H7 (cell line): ENCODE results near the gene DCAF7. TPM values are rescaled to one million over a fixed set of nuclear protein-coding genes. Genes with fewer than 3 reads are reported as not detected.
A peak's percentile ranks its signal among the peaks of the same experiment; 100 is the strongest.

Source experiments
- DNase-seq: peaks from one replicate; pipeline ENCODE4 v3.0.0; 2012
- H3K27me3 ChIP-seq: 2 replicates; pipeline ENCODE4 v1.6.0; 2011; ENCODE audit warnings: mild to moderate bottlenecking, low read length; ENCODE audit not compliant: control insufficient read depth, insufficient read depth
- H3K36me3 ChIP-seq: replicated peaks from 2 replicates; pipeline ENCODE4 v1.5.1; 2011; ENCODE audit warnings: low read length; ENCODE audit not compliant: control insufficient read depth, insufficient read depth
- H3K4me3 ChIP-seq: 2 replicates; pipeline ENCODE4 v1.5.1; 2011; ENCODE audit warnings: low read depth, mild to moderate bottlenecking, control low read depth, low read length, moderate library complexity; ENCODE audit not compliant: insufficient read depth
- total RNA-seq: library from RNA; depleted of rRNA; stranded (reverse); fragments of >200 nt; shearing (Covaris generic); gene quantifications from 2 replicates; pipeline ENCODE4 v1.2.3, GENCODE V29; 2014

The DCAF7 gene
- total RNA-seq, 1 experiment from 2014 or later: 60.8 TPM

- H3K27me3 ChIP-seq: no peaks in the 10 kb centered on the region
- DNase-seq: no peak
- H3K4me3 ChIP-seq: no peak overlapping the region
- H3K36me3 ChIP-seq: no peaks in the 10 kb centered on the region
Measured at GRCh38 chr17:63517825-63518534, 32.3 kb upstream of the DCAF7 start.

GRCh38 chr17:63519116-63519881 is 31.0 kb upstream of the DCAF7 start:
- H3K36me3 ChIP-seq: no peaks in the 10 kb centered on the region
- H3K27me3 ChIP-seq: peaks cover 4% of the 10 kb centered on the region
- DNase-seq: no peak
- H3K4me3 ChIP-seq: no peak overlapping the region

DNA sequence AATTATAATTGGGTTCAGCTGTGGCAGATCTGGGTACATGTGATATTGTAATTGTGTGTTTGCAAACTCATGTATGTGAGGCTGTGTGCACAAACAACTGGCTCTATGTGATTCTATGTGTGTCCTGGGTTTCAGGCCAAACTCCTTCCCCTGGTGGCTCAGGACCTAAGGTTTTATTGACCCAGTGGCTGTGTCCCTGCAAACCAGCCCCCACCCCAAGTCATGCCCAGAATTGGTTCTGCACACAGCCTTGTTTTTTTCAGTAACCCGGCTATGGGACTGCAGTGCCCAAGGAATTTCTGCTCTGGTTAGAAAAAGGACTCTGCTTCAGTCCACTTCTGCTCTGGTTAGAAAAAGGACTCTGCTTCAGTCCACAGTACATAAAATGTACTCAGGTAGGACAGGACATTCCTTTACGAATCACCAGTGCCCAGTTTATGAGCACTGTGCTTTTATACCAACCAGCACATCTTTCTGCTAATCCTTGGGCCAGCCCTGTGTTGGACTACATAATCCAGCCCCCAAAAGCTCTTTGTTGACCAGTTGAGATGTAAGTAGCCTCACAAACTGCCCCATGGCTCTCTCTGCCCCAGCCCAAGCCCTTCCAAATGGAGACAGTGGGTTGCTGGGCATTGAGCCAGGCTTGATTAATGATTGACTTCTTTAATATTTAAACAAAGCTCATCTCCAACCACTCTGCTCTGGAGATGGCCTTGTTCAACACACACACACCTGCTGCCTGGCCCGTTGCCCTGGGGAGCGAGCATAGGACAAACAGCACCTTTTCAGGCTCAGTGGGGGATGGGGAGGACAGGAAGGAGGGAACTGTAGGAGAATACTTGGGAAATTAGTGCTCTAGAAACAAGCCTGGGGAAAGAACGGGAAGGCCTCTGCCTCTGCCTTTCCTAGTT is 30.1 kb upstream of the DCAF7 start:
- no peaks in the 10 kb centered on the region for H3K36me3 ChIP-seq
- H3K27me3 ChIP-seq: peaks cover 4% of the 10 kb centered on the region
- H3K4me3 ChIP-seq: no peak overlapping the region
- no peak for DNase-seq

DNA sequence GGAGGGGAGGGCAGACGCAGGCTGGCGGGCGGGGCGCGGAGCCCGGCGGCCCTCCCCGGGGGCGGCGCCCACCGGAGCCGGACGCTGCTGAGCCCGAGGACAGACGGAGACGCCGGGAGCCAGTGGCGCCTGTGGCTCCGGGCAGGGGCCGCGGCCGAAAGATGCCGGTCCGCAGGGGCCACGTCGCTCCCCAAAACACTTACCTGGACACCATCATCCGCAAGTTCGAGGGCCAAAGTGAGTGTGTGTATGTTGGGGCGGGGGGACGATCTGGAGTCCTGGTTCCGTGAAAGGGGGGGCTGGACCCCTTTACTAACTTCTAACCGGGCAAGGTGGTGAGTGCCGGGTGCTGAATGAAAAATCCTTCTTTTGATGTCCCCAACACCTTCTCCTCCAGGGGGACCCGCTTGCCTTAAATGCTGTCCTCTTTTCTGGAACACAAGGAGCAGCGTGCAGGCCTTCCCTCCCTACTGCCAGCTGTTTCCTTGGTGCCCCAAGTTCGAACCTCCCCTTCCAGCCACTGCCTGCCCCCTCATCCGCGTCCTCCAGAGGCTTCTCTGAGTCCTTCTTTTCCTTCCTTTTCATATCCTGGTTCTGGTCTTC is 26.9 kb upstream of the DCAF7 start, which contains the start of gene KCNH6:
Gene KCNH6 (plus strand): TSS at position 106 of the 603 bp plus-strand sequence. CDS start 56 bp downstream, at position 162.
- Histone ChIP-seq H3K4me3 (peak within 1 kb of the TSS; percentile 58), H3K27me3 (peaks cover 4% of the 10 kb centered on the region), H3K36me3 (no peaks in the 10 kb centered on the region)
- peak; percentile 83 for DNase-seq

GRCh38 chr17:63524051-63524450 is 26.2 kb upstream of the DCAF7 start:
- no peak for DNase-seq
- no peak overlapping the region for H3K4me3 ChIP-seq
- peaks cover 4% of the 10 kb centered on the region for H3K27me3 ChIP-seq
- no peaks in the 10 kb centered on the region for H3K36me3 ChIP-seq

DNA sequence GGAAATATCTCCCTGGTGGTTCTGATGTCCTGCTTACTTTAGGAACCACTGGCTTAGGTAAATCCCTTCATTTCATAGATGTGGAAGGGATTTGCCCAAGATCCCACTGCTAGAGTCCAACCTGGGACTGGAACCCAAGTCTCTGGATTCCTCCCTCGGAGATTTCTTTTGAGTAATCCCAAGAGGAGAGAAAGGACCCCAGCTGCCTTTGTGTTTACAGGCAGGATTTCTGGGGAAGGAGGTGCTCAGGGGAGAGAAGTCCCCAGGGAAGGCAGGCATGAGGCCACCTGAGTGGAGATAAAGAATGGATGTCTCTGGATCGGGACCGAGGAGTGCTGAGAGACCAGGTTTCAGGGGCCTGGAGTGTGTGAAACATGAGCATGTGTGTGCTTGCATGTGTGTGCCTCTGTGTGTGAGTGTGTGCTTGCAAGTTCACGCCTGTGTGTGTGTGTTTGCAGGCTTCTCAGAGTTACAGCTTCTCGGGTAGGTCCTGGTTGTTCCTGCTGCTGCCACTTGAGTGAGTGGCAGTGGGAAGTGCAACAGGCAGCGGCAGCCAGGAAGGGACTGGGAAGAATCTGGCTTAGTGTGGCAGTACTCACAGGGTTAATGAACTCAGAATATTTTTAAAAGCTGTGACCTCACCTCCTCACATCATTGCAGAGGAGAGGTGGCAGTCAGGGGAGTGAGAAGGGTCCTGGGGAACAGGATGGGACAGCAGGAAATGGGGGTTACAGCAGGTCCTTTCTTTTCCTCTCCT is 24.9 kb upstream of the DCAF7 start:
- DNase-seq: no peak
- no peaks in the 10 kb centered on the region for H3K36me3 ChIP-seq
- H3K4me3 ChIP-seq: no peak overlapping the region
- peaks cover 4% of the 10 kb centered on the region for H3K27me3 ChIP-seq

GRCh38 chr17:63526861-63527260 is 23.4 kb upstream of the DCAF7 start:
- peaks cover 4% of the 10 kb centered on the region for H3K27me3 ChIP-seq
- DNase-seq: no peak
- H3K4me3 ChIP-seq: no peak overlapping the region
- no peaks in the 10 kb centered on the region for H3K36me3 ChIP-seq

GRCh38 chr17:63528183-63528582 is 22.1 kb upstream of the DCAF7 start:
- Histone ChIP-seq H3K27me3 (peaks cover 4% of the 10 kb centered on the region), H3K4me3 (no peak overlapping the region), H3K36me3 (no peaks in the 10 kb centered on the region)
- no peak for DNase-seq

DNA sequence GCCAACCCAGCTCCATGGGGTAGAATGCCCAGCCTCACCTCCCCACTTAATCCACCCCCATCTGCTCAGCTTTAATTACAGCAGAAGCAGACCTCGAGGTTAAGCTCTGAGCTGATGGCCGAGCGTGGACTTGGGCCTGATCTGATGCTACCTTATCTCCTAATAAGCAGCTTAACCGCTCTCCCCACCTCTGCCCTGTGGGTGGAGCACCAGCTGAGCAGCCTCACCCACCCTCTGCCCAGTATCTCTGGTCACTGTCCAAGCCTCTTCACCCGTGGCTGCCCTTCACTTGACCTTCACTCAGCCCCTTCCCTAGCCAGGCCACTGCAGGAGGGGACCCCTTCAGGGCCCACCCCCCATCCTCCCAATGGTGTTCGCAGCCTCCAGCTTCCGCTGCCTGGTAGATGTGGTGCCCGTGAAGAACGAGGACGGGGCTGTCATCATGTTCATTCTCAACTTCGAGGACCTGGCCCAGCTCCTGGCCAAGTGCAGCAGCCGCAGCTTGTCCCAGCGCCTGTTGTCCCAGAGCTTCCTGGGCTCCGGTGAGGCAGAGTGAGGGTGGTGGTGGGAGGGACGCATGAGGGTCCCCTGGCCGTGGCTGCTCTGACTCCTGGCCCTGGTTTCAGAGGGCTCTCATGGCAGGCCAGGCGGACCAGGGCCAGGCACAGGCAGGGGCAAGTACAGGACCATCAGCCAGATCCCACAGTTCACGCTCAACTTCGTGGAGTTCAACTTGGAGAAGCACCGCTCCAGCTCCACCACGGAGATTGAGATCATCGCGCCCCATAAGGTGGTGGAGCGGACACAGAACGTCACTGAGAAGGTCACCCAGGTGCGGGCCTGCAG is 20.3 kb upstream of the DCAF7 start:
- no peak overlapping the region for H3K4me3 ChIP-seq
- peak; percentile 52 for DNase-seq
- H3K36me3 ChIP-seq: no peaks in the 10 kb centered on the region
- H3K27me3 ChIP-seq: no peaks in the 10 kb centered on the region; the same call in 1 of the 2 replicates

- Histone ChIP-seq H3K4me3 (no peak overlapping the region), H3K36me3 (no peaks in the 10 kb centered on the region), H3K27me3 (no peaks in the 10 kb centered on the region)
- no peak for DNase-seq
Measured at GRCh38 chr17:63530557-63531021, 19.7 kb upstream of the DCAF7 start.

- no peak overlapping the region for H3K4me3 ChIP-seq
- H3K36me3 ChIP-seq: no peaks in the 10 kb centered on the region
- no peak for DNase-seq
- H3K27me3 ChIP-seq: no peaks in the 10 kb centered on the region
Measured at GRCh38 chr17:63531022-63531965, 19.0 kb upstream of the DCAF7 start.

GRCh38 chr17:63533433-63534077 is 16.7 kb upstream of the DCAF7 start:
- Histone ChIP-seq H3K4me3 (no peak overlapping the region), H3K36me3 (no peaks in the 10 kb centered on the region), H3K27me3 (no peaks in the 10 kb centered on the region)
- no peak for DNase-seq
